Kidney (tissue), 14 donors: Measurements from ENCODE around the gene ZNF653. TPM values are rescaled to one million over a fixed set of nuclear protein-coding genes. Genes with fewer than 3 reads are reported as not detected.
A peak's percentile ranks its signal among the peaks of the same experiment; 100 is the strongest.
"Not testable (repeated sequence)": the region's sequence is repeated elsewhere in the genome, so short reads cannot be mapped to it uniquely, and the experiment has no call there.

ENCODE experiments used
- DNase-seq, 5 donors: peaks; one replicate each; pipeline ENCODE4 v3.0.0-alpha.2; 2013 to 2020
- FAIRE-seq: peaks from 2 replicates; lab custom pipeline; 2012; peaks lifted over from hg19 to GRCh38; lab: Jason Lieb, UNC
- H3K27ac ChIP-seq, 2 donors: one replicate each; pipeline ENCODE4 v1.7.0; 2013; ENCODE audit warnings: low read depth in 2 of 2, low read length in 2 of 2, inconsistent platforms in 1 of 2
- H3K27me3 ChIP-seq: one replicate; pipeline ENCODE4 v1.7.1; 2013; ENCODE audit warnings: low read length, inconsistent platforms; ENCODE audit not compliant: control insufficient read depth, insufficient read depth
- H3K36me3 ChIP-seq, 3 donors: one replicate each; pipeline versions ENCODE4 v1.7.0 to v1.7.1; 2013; ENCODE audit warnings: low read length in 3 of 3, control low read depth in 1 of 3, inconsistent platforms in 1 of 3; ENCODE audit not compliant: insufficient read depth in 3 of 3, control insufficient read depth in 2 of 3
- H3K4me1 ChIP-seq, 3 donors: one replicate each; pipeline versions ENCODE4 v1.7.0 to v1.7.1; 2013; ENCODE audit warnings: low read length in 3 of 3, inconsistent platforms in 1 of 3, low read depth in 1 of 3; ENCODE audit not compliant: control insufficient read depth in 2 of 3, insufficient read depth in 2 of 3
- H3K4me3 ChIP-seq, 3 donors: one replicate each; pipeline versions ENCODE4 v1.7.0 to v1.8.1; 2013; ENCODE audit warnings: low read length in 3 of 3, control low read depth in 1 of 3, inconsistent platforms in 1 of 3
- H3K9ac ChIP-seq, 3 donors: one replicate each; pipeline versions ENCODE4 v1.7.0 to v1.7.1; 2013; ENCODE audit warnings: low read length in 3 of 3, control low read depth in 1 of 3, inconsistent platforms in 1 of 3
- H3K9me3 ChIP-seq, 3 donors: one replicate each; pipeline versions ENCODE4 v1.7.0 to v1.7.1; 2013; ENCODE audit warnings: low read length in 3 of 3, control low read depth in 1 of 3, inconsistent platforms in 1 of 3; ENCODE audit not compliant: control insufficient read depth in 2 of 3, insufficient read depth in 1 of 3
- intact Hi-C: fragments of 100-400 bp; cut with DNase I; formaldehyde crosslinking; loops from one replicate; pipeline ENCODE4 v1.11.1; 2022
- polyA plus RNA-seq: library from polyadenylated mRNA; stranded (reverse); fragments of 350-450 nt; fragmentation: Illumina TruSeq; extraction: RNeasy Lipid Tissue Mini Kit (QIAGEN cat#74804); gene quantifications from one replicate; pipeline ENCODE4 v1.2.3, GENCODE V29; 2014; ENCODE audit warnings: low read depth, low replicate concordance; ENCODE audit not compliant: insufficient read depth
- total RNA-seq: library from RNA; stranded (reverse); fragmentation: NEBNext Ultra II Directional; extraction: Animal tissue kit (Norgen Biotek cat#: 25700); gene quantifications from one replicate; pipeline ENCODE4 v1.2.1, GENCODE V29; 2021
- TF ChIP-seq, protein P1 (sequence below): IDR thresholded peaks from 3 replicates; pipeline ENCODE4 v1.5.1; 2012; ENCODE audit warnings: mild to moderate bottlenecking, moderate library complexity, borderline replicate concordance; ENCODE audit not compliant: insufficient read depth; ENCODE audit errors: extremely low read depth
- donor health status: control.
- donor health status: control.
- donor health status: control.
- donor health status: control.
- donor health status: control.
- donor health status: DM: yes; HTN: yes; CAD: no.
- donor health status: Normal renal cell carcinoma (clear cell type).

ZNF653 gene
- total and polyA plus RNA-seq, 2 donors from 2014 or later = 10.8 to 11.5 TPM

DNA sequence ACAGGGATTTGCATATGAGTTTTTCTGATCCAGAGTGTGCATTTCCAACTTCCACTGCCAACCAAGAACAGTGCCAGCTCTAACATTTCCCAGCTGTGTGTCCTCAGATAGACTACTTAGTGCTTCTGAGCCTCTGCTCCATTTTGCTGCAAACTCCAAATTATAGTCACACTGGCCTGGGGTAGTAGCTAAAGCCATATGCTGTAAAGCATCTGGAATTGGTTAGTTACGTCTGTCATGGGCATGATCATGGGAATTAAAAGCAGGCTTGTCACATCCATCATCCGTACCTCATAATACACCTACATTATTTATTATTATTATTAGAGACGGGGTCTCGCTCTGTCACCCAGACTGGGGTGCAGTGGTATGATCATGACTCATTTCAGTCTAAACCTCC lies 31.9 kb downstream of the ZNF653 start:
- TF ChIP-seq, protein P1, sequence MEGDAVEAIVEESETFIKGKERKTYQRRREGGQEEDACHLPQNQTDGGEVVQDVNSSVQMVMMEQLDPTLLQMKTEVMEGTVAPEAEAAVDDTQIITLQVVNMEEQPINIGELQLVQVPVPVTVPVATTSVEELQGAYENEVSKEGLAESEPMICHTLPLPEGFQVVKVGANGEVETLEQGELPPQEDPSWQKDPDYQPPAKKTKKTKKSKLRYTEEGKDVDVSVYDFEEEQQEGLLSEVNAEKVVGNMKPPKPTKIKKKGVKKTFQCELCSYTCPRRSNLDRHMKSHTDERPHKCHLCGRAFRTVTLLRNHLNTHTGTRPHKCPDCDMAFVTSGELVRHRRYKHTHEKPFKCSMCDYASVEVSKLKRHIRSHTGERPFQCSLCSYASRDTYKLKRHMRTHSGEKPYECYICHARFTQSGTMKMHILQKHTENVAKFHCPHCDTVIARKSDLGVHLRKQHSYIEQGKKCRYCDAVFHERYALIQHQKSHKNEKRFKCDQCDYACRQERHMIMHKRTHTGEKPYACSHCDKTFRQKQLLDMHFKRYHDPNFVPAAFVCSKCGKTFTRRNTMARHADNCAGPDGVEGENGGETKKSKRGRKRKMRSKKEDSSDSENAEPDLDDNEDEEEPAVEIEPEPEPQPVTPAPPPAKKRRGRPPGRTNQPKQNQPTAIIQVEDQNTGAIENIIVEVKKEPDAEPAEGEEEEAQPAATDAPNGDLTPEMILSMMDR = no peak
- DNase-seq = no peak

DNA sequence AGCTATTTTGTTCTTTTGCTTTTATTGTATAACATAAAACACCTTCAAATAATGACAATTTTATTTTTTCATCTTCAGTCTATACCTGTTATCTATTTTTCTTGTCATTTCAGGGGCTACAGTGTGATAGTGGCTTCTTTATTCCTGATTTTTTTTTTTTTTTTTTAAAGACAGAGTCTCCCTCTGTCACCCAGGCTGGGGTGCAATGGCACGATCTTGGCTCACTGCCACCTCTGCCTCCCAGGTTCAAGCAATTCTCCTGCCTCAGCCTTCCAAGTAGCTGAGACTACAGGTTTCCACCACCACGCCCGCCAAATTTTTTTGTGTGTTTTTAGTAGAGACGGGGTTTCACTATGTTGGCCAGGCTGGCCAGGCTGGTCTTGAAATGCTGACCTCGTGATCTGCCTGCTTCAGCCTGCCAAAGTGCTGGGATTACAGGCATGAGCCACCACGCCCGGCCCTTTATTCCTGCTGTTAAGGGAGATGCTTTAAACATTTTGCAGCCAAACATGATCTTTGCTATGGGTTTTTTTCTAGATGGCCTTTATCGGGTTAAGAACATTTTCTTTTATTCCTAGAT lies 37.3 kb downstream of the ZNF653 start:
- H3K4me3 ChIP-seq, H3K9me3 ChIP-seq, H3K9ac ChIP-seq, intact Hi-C loops, H3K4me1 ChIP-seq, H3K27ac ChIP-seq, DNase-seq, H3K27me3 ChIP-seq, FAIRE-seq, H3K36me3 ChIP-seq: not testable (repeated sequence)

More for the DNA sequence above, 31.9 kb downstream of the ZNF653 start:
- Histone ChIP-seq H3K4me3 (no peak overlapping the region), H3K9me3 (no peaks in the 10 kb centered on the region), H3K36me3 (no peaks in the 10 kb centered on the region), H3K27ac (no peak overlapping the region), H3K27me3 (no peaks in the 10 kb centered on the region), H3K4me1 (no peaks in the 10 kb centered on the region), H3K9ac (no peak overlapping the region)
- no peak for FAIRE-seq
- intact Hi-C loops = no loop called here

DNA sequence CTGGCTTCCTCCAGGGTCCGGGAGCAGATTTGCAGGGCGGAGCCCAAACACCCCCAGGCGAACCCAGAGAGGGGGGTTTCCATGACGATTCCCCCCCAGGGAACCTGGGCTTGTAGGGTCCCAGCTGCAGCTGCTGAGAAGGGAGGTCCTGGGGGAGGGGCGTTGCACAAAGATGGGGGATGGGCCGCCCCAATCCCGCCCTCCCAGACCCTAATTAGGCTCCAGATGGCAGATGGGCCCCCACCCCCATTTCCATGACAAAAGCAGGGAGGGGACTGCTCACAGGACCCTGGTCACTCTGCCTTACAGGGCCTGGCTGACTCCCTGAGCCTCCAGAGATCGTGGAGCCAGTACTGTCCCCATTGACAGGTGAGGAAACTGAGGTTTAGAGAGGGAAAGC lies 40.0 kb downstream of the ZNF653 start:
- FAIRE-seq = no peak
- no peaks in the 10 kb centered on the region for H3K9me3 ChIP-seq
- H3K27me3 ChIP-seq = no peaks in the 10 kb centered on the region
- TF ChIP-seq, protein P1 = no peak
- no peaks in the 10 kb centered on the region for H3K36me3 ChIP-seq
- H3K27ac ChIP-seq = no peak overlapping the region
- intact Hi-C loops = no loop called here
- no peak for DNase-seq
- H3K4me1 ChIP-seq = no peaks in the 10 kb centered on the region
- H3K4me3 ChIP-seq = no peak overlapping the region
- no peak overlapping the region for H3K9ac ChIP-seq

DNA sequence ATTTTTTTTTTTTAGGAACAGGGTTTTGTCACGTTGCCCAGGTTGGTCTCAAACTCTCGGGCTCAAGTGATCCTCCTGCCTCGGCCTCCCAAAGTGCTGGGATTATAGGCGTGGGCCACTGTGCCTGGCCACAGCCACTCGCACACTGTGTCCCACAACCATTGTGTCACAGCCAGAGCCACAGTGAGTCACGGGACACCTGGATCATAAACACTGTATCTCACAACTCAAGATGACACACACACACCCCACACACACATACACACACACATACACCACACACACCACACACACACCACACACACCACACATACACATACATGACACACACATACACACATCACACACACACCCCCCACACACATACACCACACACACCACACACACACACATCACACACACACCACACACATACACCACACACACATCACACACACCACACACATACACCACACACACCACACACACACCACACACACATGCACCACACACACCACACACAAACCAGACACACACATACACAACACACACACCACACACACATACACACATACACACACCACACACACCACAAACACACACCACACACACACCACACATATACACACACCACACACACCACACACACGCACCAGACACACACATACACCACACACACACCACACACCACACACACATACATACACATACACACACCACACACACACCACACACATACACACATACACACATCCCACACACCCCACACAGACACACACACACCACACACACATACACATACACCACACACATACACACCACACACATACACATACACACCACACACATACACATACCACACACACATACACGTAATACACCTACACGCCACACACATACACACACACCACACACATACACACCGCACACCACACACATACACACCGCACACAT lies 41.0 kb downstream of the ZNF653 start:
- Histone ChIP-seq H3K27ac (no peak overlapping the region), H3K4me3 (peak overlapping the region in 1 of 3 donors; percentile 21), H3K9me3 (no peaks in the 10 kb centered on the region), H3K4me1 (no peaks in the 10 kb centered on the region), H3K27me3 (no peaks in the 10 kb centered on the region), H3K9ac (no peak overlapping the region), H3K36me3 (no peaks in the 10 kb centered on the region)
- DNase-seq = no peak
- TF ChIP-seq, protein P1 = no peak
- intact Hi-C loops = no loop called here
- FAIRE-seq = no peak
